Measurements from ENCODE around the gene PHIP. TPM values are rescaled to one million over a fixed set of nuclear protein-coding genes. Genes with fewer than 3 reads are reported as not detected.

The PHIP gene
- total and polyA plus RNA-seq, 2 experiments from 2014 or later = 14.8 to 26.5 TPM

- DNase-seq (ENCODE audit: low read depth in 1 of 2, low spot score in 1 of 2) = no peak
- no peak for TF ChIP-seq CTCF (IDR thresholded peaks at IDR 0.05; ENCODE audit: low read depth, low read length)
- H3K36me3 ChIP-seq = peaks cover 53% of the 10 kb centered on the region
- H3K27me3 ChIP-seq = no peaks in the 10 kb centered on the region
- no peak overlapping the region for H3K27ac ChIP-seq
- no peaks in the 10 kb centered on the region for H3K9me3 ChIP-seq (ENCODE audit: low read depth)
- no peaks in the 10 kb centered on the region for H3K4me1 ChIP-seq (ENCODE audit: low read depth)
- no peak overlapping the region for H3K4me3 ChIP-seq
Measured at GRCh38 chr6:79001415-79001814, 76.6 kb downstream of the PHIP start.

- peak in 1 of 2 donors; percentile 15 for DNase-seq (ENCODE audit: low read depth in 1 of 2, low spot score in 1 of 2)
- no peaks in the 10 kb centered on the region for H3K27me3 ChIP-seq
- peaks cover 69% of the 10 kb centered on the region for H3K36me3 ChIP-seq
- no peaks in the 10 kb centered on the region for H3K4me1 ChIP-seq (ENCODE audit: low read depth)
- no peak overlapping the region for H3K4me3 ChIP-seq
- no peak overlapping the region for H3K27ac ChIP-seq
- no peak for TF ChIP-seq CTCF (IDR thresholded peaks at IDR 0.05; ENCODE audit: low read depth, low read length)
- no peaks in the 10 kb centered on the region for H3K9me3 ChIP-seq (ENCODE audit: low read depth)
Measured at GRCh38 chr6:78999737-79000136, 78.3 kb downstream of the PHIP start.

- peak in 1 of 2 donors; percentile 32 for DNase-seq (ENCODE audit: low read depth in 1 of 2, low spot score in 1 of 2)
- Histone ChIP-seq H3K4me3 (no peak overlapping the region), H3K4me1 (ENCODE audit: low read depth) (no peaks in the 10 kb centered on the region), H3K27me3 (no peaks in the 10 kb centered on the region), H3K27ac (no peak overlapping the region), H3K36me3 (peaks cover 78% of the 10 kb centered on the region), H3K9me3 (ENCODE audit: low read depth) (no peaks in the 10 kb centered on the region)
- TF ChIP-seq CTCF (IDR thresholded peaks at IDR 0.05; ENCODE audit: low read depth, low read length) = no peak
Measured at GRCh38 chr6:78995946-78996345, 82.1 kb downstream of the PHIP start.

- Histone ChIP-seq H3K27ac (no peak overlapping the region), H3K4me1 (ENCODE audit: low read depth) (no peaks in the 10 kb centered on the region), H3K27me3 (no peaks in the 10 kb centered on the region), H3K4me3 (no peak overlapping the region), H3K36me3 (peaks cover 77% of the 10 kb centered on the region), H3K9me3 (ENCODE audit: low read depth) (no peaks in the 10 kb centered on the region)
- TF ChIP-seq CTCF (IDR thresholded peaks at IDR 0.05; ENCODE audit: low read depth, low read length) = no peak
- DNase-seq (ENCODE audit: low read depth in 1 of 2, low spot score in 1 of 2) = no peak
Measured at GRCh38 chr6:78995346-78995745, 82.7 kb downstream of the PHIP start.

- Histone ChIP-seq H3K9me3 (ENCODE audit: low read depth) (no peaks in the 10 kb centered on the region), H3K36me3 (peaks cover 72% of the 10 kb centered on the region)
- DNase-seq (ENCODE audit: low read depth in 1 of 2, low spot score in 1 of 2) = no peak
Measured at GRCh38 chr6:78993955-78994354, 84.1 kb downstream of the PHIP start.

More at GRCh38 chr6:78993955-78994354, 84.1 kb downstream of the PHIP start:
- no peaks in the 10 kb centered on the region for H3K27me3 ChIP-seq
- H3K4me3 ChIP-seq = no peak overlapping the region
- no peak for TF ChIP-seq CTCF (IDR thresholded peaks at IDR 0.05; ENCODE audit: low read depth, low read length)
- no peak overlapping the region for H3K27ac ChIP-seq
- no peaks in the 10 kb centered on the region for H3K4me1 ChIP-seq (ENCODE audit: low read depth)
